IPS DF 19.7 (cell line): ENCODE data around the gene TLE3.

Experiments used
- DNase-seq: peaks from one replicate; pipeline ENCODE4 v3.0.0-alpha.2; 2013; ENCODE audit warnings: low read depth, low spot score

Gene TLE3

GRCh38 chr15:70031261-70031660, 66.5 kb downstream of the TLE3 start:
- DNase-seq = no peak

- no peak for DNase-seq
Observed at GRCh38 chr15:70030851-70031250, 66.9 kb downstream of the TLE3 start.

- DNase-seq = no peak
Observed at GRCh38 chr15:70029297-70029701, 68.4 kb downstream of the TLE3 start.

- no peak for DNase-seq
Observed at GRCh38 chr15:70027518-70027917, 70.2 kb downstream of the TLE3 start.

- no peak for DNase-seq
Observed at GRCh38 chr15:70026991-70027390, 70.7 kb downstream of the TLE3 start.

GRCh38 chr15:70025413-70026296, 72.1 kb downstream of the TLE3 start:
- no peak for DNase-seq

GRCh38 chr15:70024521-70024920, 73.2 kb downstream of the TLE3 start:
- DNase-seq = no peak

GRCh38 chr15:70023769-70024491, 73.8 kb downstream of the TLE3 start:
- DNase-seq = no peak

GRCh38 chr15:70023064-70023768, 74.5 kb downstream of the TLE3 start:
- no peak for DNase-seq

GRCh38 chr15:70020229-70020628, 77.5 kb downstream of the TLE3 start:
- no peak for DNase-seq

GRCh38 chr15:70018646-70019600, 78.8 kb downstream of the TLE3 start:
- DNase-seq = no peak

GRCh38 chr15:70017801-70018200, 79.9 kb downstream of the TLE3 start:
- no peak for DNase-seq

- no peak for DNase-seq
Observed at GRCh38 chr15:70017025-70017424, 80.7 kb downstream of the TLE3 start.

GRCh38 chr15:70016511-70016994, 81.2 kb downstream of the TLE3 start:
- DNase-seq = no peak

- peak; percentile 90 for DNase-seq
Observed at GRCh38 chr15:70014860-70015490, 82.7 kb downstream of the TLE3 start.

GRCh38 chr15:70014331-70014730, 83.4 kb downstream of the TLE3 start:
- no peak for DNase-seq

- DNase-seq = no peak
Observed at GRCh38 chr15:70013656-70014313, 83.9 kb downstream of the TLE3 start.

GRCh38 chr15:70012895-70013294, 84.8 kb downstream of the TLE3 start:
- DNase-seq = no peak

- no peak for DNase-seq
Observed at GRCh38 chr15:70008697-70009290, 88.9 kb downstream of the TLE3 start.
